GM23338 (cell line): ENCODE data around the gene KLK13. TPM values are rescaled to one million over a fixed set of nuclear protein-coding genes. Genes with fewer than 3 reads are reported as not detected.

Source experiments
- ATAC-seq: fragments of 200-7000 bp; cut with Tn5 transposase; 3 replicates; pipeline ENCODE4 v1.9.1; 2020
- DNase-seq: peaks from one replicate; pipeline ENCODE4 v3.0.0-alpha.2; 2015; ENCODE audit warnings: low spot score
- H2AFZ ChIP-seq: fragments of 200-600 bp; sonication (generic); 2 replicates; pipeline ENCODE4 v1.8.0; 2016; ENCODE audit warnings: antibody characterized with exemption, mild to moderate bottlenecking, moderate library complexity
- H3F3A ChIP-seq: fragments of 200-600 bp; sonication (generic); replicated peaks from 2 replicates; pipeline ENCODE4 v1.8.0; 2017; ENCODE audit warnings: antibody characterized with exemption, mixed run types, low read depth
- H3K27ac ChIP-seq: fragments of 200-600 bp; sonication (generic); 2 replicates; pipeline ENCODE4 v1.6.1; 2016; ENCODE audit warnings: low read depth
- H3K27me3 ChIP-seq: fragments of 200-600 bp; sonication (generic); 2 replicates; pipeline ENCODE4 v1.8.0; 2016; ENCODE audit warnings: mild to moderate bottlenecking, mixed run types, moderate library complexity; ENCODE audit not compliant: insufficient read depth
- H3K36me3 ChIP-seq: fragments of 200-600 bp; sonication (generic); 2 replicates; pipeline ENCODE4 v1.8.0; 2016; ENCODE audit warnings: mild to moderate bottlenecking; ENCODE audit not compliant: insufficient read depth
- H3K4me1 ChIP-seq: fragments of 200-600 bp; sonication (generic); 2 replicates; pipeline ENCODE4 v1.8.0; 2016; ENCODE audit warnings: mild to moderate bottlenecking, moderate library complexity; ENCODE audit not compliant: insufficient read depth
- H3K4me2 ChIP-seq: fragments of 200-600 bp; sonication (generic); 2 replicates; pipeline ENCODE4 v1.7.1; 2017; ENCODE audit warnings: mixed run types
- H3K4me3 ChIP-seq: fragments of 200-600 bp; sonication (generic); 2 replicates; pipeline ENCODE4 v1.6.1; 2016; ENCODE audit warnings: mixed run types
- H3K79me2 ChIP-seq: fragments of 200-600 bp; sonication (generic); replicated peaks from 2 replicates; pipeline ENCODE4 v1.8.0; 2017; ENCODE audit warnings: mild to moderate bottlenecking; ENCODE audit not compliant: insufficient read depth
- H3K9me2 ChIP-seq: fragments of 200-600 bp; sonication (generic); 2 replicates; pipeline ENCODE4 v1.8.0; 2017; ENCODE audit not compliant: insufficient read depth
- H4K20me1 ChIP-seq: fragments of 200-600 bp; sonication (generic); replicated peaks from 2 replicates; pipeline ENCODE4 v1.8.0; 2017; ENCODE audit warnings: mild to moderate bottlenecking; ENCODE audit not compliant: insufficient read depth
- H3K27ac Mint-ChIP-seq: 2 replicates; pipeline ENCODE4 v1.8.0; 2020; ENCODE audit warnings: inconsistent platforms, mild to moderate bottlenecking, moderate library complexity, mixed read lengths
- H3K27me3 Mint-ChIP-seq: 3 replicates; pipeline ENCODE4 v1.8.0; 2022; ENCODE audit warnings: low read depth, mild to moderate bottlenecking, moderate library complexity, mixed read lengths, inconsistent platforms; ENCODE audit not compliant: insufficient read depth, poor library complexity
- H3K36me3 Mint-ChIP-seq: 3 replicates; pipeline ENCODE4 v1.8.0; 2021; ENCODE audit warnings: low read depth, mild to moderate bottlenecking, inconsistent platforms, moderate library complexity, mixed read lengths
- H3K4me1 Mint-ChIP-seq: 3 replicates; pipeline ENCODE4 v1.8.0; 2020; ENCODE audit warnings: mild to moderate bottlenecking, inconsistent platforms, mixed read lengths
- H3K4me3 Mint-ChIP-seq: 3 replicates; pipeline ENCODE4 v1.8.0; 2021; ENCODE audit warnings: moderate library complexity, mild to moderate bottlenecking, inconsistent platforms, mixed read lengths
- H3K9me3 Mint-ChIP-seq: 3 replicates; pipeline ENCODE4 v1.8.0; 2020; ENCODE audit warnings: moderate library complexity, mild to moderate bottlenecking, inconsistent platforms, mixed read lengths
- CREB1 ChIP-seq: fragments of 250-450 bp; sonication (Bioruptor Pico); IDR thresholded peaks from 2 replicates; pipeline ENCODE4 v1.5.0; 2020; ENCODE audit warnings: low read depth, mild to moderate bottlenecking, moderate library complexity
- ETS1 ChIP-seq: IDR thresholded peaks from 2 replicates; pipeline ENCODE4 v1.6.1; 2016; ENCODE audit warnings: antibody characterized with exemption
- EZH2 ChIP-seq: fragments of 200-600 bp; sonication (generic); IDR thresholded peaks from one replicate; pipeline ENCODE4 v1.8.0; 2017; ENCODE audit warnings: antibody characterized with exemption, mild to moderate bottlenecking, low read depth; ENCODE audit not compliant: unreplicated experiment
- EZH2phosphoT487 ChIP-seq: fragments of 200-600 bp; sonication (generic); IDR thresholded peaks from one replicate; pipeline ENCODE4 v1.8.1; 2018; ENCODE audit warnings: antibody characterized with exemption; ENCODE audit not compliant: unreplicated experiment
- NANOG ChIP-seq: IDR thresholded peaks from 2 replicates; pipeline ENCODE4 v1.6.1; 2016; ENCODE audit warnings: antibody characterized with exemption, borderline replicate concordance
- REST ChIP-seq: IDR thresholded peaks from one replicate; pipeline ENCODE4 v1.6.1; 2018; ENCODE audit warnings: antibody characterized with exemption; ENCODE audit not compliant: unreplicated experiment
- STAT1 ChIP-seq: IDR thresholded peaks from one replicate; pipeline ENCODE4 v1.6.1; 2016; ENCODE audit warnings: antibody characterized with exemption; ENCODE audit not compliant: unreplicated experiment
- ZNF114 ChIP-seq: fragments of 250-450 bp; sonication (Bioruptor Pico); IDR thresholded peaks from 2 replicates; pipeline ENCODE4 v1.5.0; 2020; ENCODE audit warnings: mild to moderate bottlenecking, moderate library complexity
- ZNF331 ChIP-seq: fragments of 250-450 bp; sonication (Bioruptor Pico); IDR thresholded peaks from 2 replicates; pipeline ENCODE4 v1.5.0; 2020; ENCODE audit warnings: low read depth, mild to moderate bottlenecking, moderate library complexity
- polyA plus RNA-seq: library from polyadenylated mRNA; unstranded; fragments of >200 nt; fragmentation: Nextera tagmentation; extraction: Ambion mirVana; gene quantifications from 2 replicates; pipeline ENCODE4 v1.2.1, GENCODE V29; 2016
- total RNA-seq: library from RNA; depleted of rRNA; stranded (reverse); fragments of >200 nt; shearing (Covaris generic); gene quantifications from 2 replicates; pipeline ENCODE4 v1.2.3, GENCODE V29; 2014

The KLK13 gene
- total and polyA plus RNA-seq, 2 experiments from 2014 or later, result 4.5 to 5.7 TPM

GRCh38 chr19:51063664-51064063 is 1.2 kb downstream of the KLK13 start (continued):
- TF ChIP-seq REST (no peak), ZNF114 (CRISPR knock-in tag) (no peak), STAT1 (no peak), NANOG (no peak), CREB1 (CRISPR knock-in tag) (no peak)

- peaks cover 9% of the 10 kb centered on the region; the same call in 1 of the 2 replicates for H3K9me2 ChIP-seq
- no peaks in the 10 kb centered on the region for H3F3A ChIP-seq
- H3K4me2 ChIP-seq, result no peak overlapping the region
- H3K27ac ChIP-seq, result no peak overlapping the region
- H4K20me1 ChIP-seq, result no peaks in the 10 kb centered on the region
- peaks cover 5% of the 10 kb centered on the region for H3K4me1 Mint-ChIP-seq
- TF ChIP-seq ZNF331, result no peak
- TF ChIP-seq ETS1, result no peak
- TF ChIP-seq STAT1, result no peak
- no peak for TF ChIP-seq EZH2phosphoT487
- H3K27me3 Mint-ChIP-seq, result peaks cover 2% of the 10 kb centered on the region
- no peaks in the 10 kb centered on the region for H3K36me3 Mint-ChIP-seq
- no peaks in the 10 kb centered on the region for H3K79me2 ChIP-seq
- no peak overlapping the region for H3K4me3 Mint-ChIP-seq
- no peaks in the 10 kb centered on the region; the same call in 1 of the 3 replicates for H3K9me3 Mint-ChIP-seq
- peaks cover 5% of the 10 kb centered on the region; the same call in 1 of the 2 replicates for H3K4me1 ChIP-seq
- no peaks in the 10 kb centered on the region; the same call in 1 of the 2 replicates for H3K36me3 ChIP-seq
- no peak overlapping the region for H3K4me3 ChIP-seq
- no peaks in the 10 kb centered on the region for H3K27me3 ChIP-seq
- ATAC-seq (no peak), DNase-seq (no peak)
- no peak overlapping the region for H2AFZ ChIP-seq
- no peak overlapping the region for H3K27ac Mint-ChIP-seq
These were observed 3.9 kb downstream of the KLK13 start for GRCh38 chr19:51060973-51061372.

GRCh38 chr19:51060336-51060735 is 4.6 kb downstream of the KLK13 start:
- Mint-ChIP-seq H3K27ac (no peak overlapping the region), H3K27me3 (peaks cover 2% of the 10 kb centered on the region), H3K4me3 (no peak overlapping the region), H3K36me3 (no peaks in the 10 kb centered on the region), H3K9me3 (no peaks in the 10 kb centered on the region; the same call in 1 of the 3 replicates), H3K4me1 (peaks cover 2% of the 10 kb centered on the region)
- no peaks in the 10 kb centered on the region for H3K27me3 ChIP-seq
- H3K4me1 ChIP-seq, result no peaks in the 10 kb centered on the region
- no peaks in the 10 kb centered on the region for H3K36me3 ChIP-seq
- H3K9me2 ChIP-seq, result peaks cover 8% of the 10 kb centered on the region; the same call in 1 of the 2 replicates
- H3K4me3 ChIP-seq, result no peak overlapping the region
- no peak overlapping the region for H2AFZ ChIP-seq
- no peak overlapping the region for H3K4me2 ChIP-seq
- ATAC-seq (no peak), DNase-seq (no peak)
- no peaks in the 10 kb centered on the region for H4K20me1 ChIP-seq
- H3K79me2 ChIP-seq, result no peaks in the 10 kb centered on the region
- H3F3A ChIP-seq, result no peaks in the 10 kb centered on the region
- H3K27ac ChIP-seq, result no peak overlapping the region
- TF ChIP-seq ETS1, result no peak
- no peak for TF ChIP-seq EZH2
- TF ChIP-seq REST, result no peak
- no peak for TF ChIP-seq CREB1 (CRISPR knock-in tag)
- no peak for TF ChIP-seq EZH2phosphoT487
